ENCODE data around the gene CEP95.
A peak's percentile ranks its signal among the peaks of the same experiment; 100 is the strongest.
"Not testable (repeated sequence)": the region's sequence is repeated elsewhere in the genome, so short reads cannot be mapped to it uniquely, and the experiment has no call there.

The CEP95 gene

GRCh38 chr17:64506576-64507412 lies at the start of gene CEP95:
TSS of gene CEP95 (plus strand) at chr17:64506977. CDS start at chr17:64507098, 121 bp downstream.
- peak within 1 kb of the TSS; percentile 98 for H3K4me3 ChIP-seq (replicated peaks; ENCODE audit: low read depth, low read length)
- peak; percentile 88 for DNase-seq (ENCODE audit: extremely low read depth, low read depth)
- TF ChIP-seq CTCF (IDR thresholded peaks at IDR 0.05; ENCODE audit: low read depth, low read length, missing control alignments) = no peak

- no peak for DNase-seq (ENCODE audit: extremely low read depth, low read depth)
- no peak overlapping the region for H3K4me3 ChIP-seq (replicated peaks; ENCODE audit: low read depth, low read length)
- TF ChIP-seq CTCF (IDR thresholded peaks at IDR 0.05; ENCODE audit: low read depth, low read length, missing control alignments) = no peak
Observed at GRCh38 chr17:64457156-64457555, 49.6 kb upstream of the CEP95 start.

- DNase-seq (ENCODE audit: extremely low read depth, low read depth) = no peak
- no peak overlapping the region for H3K4me3 ChIP-seq (replicated peaks; ENCODE audit: low read depth, low read length)
- no peak for TF ChIP-seq CTCF (IDR thresholded peaks at IDR 0.05; ENCODE audit: low read depth, low read length, missing control alignments)
Observed at GRCh38 chr17:64458756-64459155, 48.0 kb upstream of the CEP95 start.

GRCh38 chr17:64459284-64459747 lies 47.5 kb upstream of the CEP95 start:
- no peak for TF ChIP-seq CTCF (IDR thresholded peaks at IDR 0.05; ENCODE audit: low read depth, low read length, missing control alignments)
- no peak overlapping the region for H3K4me3 ChIP-seq (replicated peaks; ENCODE audit: low read depth, low read length)
- DNase-seq (ENCODE audit: extremely low read depth, low read depth) = peak; percentile 19

- not testable (repeated sequence) for H3K4me3 ChIP-seq (replicated peaks; ENCODE audit: low read depth, low read length); DNase-seq (ENCODE audit: extremely low read depth, low read depth)
Observed at GRCh38 chr17:64459818-64460217, 47.0 kb upstream of the CEP95 start.

GRCh38 chr17:64460955-64461354 lies 45.8 kb upstream of the CEP95 start:
- DNase-seq (ENCODE audit: extremely low read depth, low read depth) = no peak

More at GRCh38 chr17:64460955-64461354, 45.8 kb upstream of the CEP95 start:
- no peak for TF ChIP-seq CTCF (IDR thresholded peaks at IDR 0.05; ENCODE audit: low read depth, low read length, missing control alignments)
- no peak overlapping the region for H3K4me3 ChIP-seq (replicated peaks; ENCODE audit: low read depth, low read length)
